H1 (cell line): ENCODE data around the gene ARHGEF38. TPM values are rescaled to one million over a fixed set of nuclear protein-coding genes. Genes with fewer than 3 reads are reported as not detected.

Source experiments
- polyA plus RNA-seq, 7 experiments: library from polyadenylated mRNA; depleted of rRNA in 3 of 7; stranded (reverse) in 5 of 7; unstranded in 2 of 7; fragments of >200 nt in 5 of 7; fragments of 200-250 nt in 2 of 7; gene quantifications; 1 replicate in 5 of 7; 2 replicates in 1 of 7; 4 replicates in 1 of 7; pipeline versions ENCODE4 v1.2.1 to v1.2.3, GENCODE V29; 2011 to 2013; ENCODE audit warnings: missing spikeins in 2 of 7, mixed read lengths in 2 of 7
- total RNA-seq: library from RNA; stranded (reverse); fragmentation: NEBNext Ultra II Directional; extraction: Animal tissue kit (Norgen Biotek cat#: 25700); gene quantifications from 2 replicates; pipeline ENCODE4 v1.2.1, GENCODE V29; 2021
- TF ChIP-seq, protein P1 (sequence below): IDR thresholded peaks from 2 replicates; pipeline ENCODE4 v1.6.1; 2011; ENCODE audit warnings: low read depth, mild to moderate bottlenecking, low read length; ENCODE audit not compliant: insufficient read depth

The ARHGEF38 gene
- total and polyA plus RNA-seq, 2 of the 8 experiments (the other 6 are each of a cell fraction or from before 2014, with no cell fraction given): not detected

DNA sequence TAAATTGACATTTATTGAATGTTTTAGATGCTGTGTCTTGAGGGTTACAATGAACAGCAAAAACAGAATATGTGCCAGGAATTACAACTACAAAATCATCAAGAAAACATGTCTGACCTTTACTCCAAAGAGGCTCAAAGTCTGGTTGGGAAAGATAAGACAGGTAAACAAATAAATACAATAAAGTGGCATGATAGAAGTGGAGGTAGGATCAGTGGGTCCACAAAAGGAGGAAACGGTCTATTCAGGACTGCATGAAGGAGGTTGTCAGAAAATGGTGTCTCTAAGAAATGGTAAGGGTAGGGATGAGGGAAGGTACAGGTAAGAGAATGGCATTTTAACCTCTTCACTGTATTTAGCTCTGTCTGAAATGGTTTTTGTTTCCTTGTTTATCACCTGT is 3.8 kb downstream of the ARHGEF38 start (continued):
- TF ChIP-seq, protein P1, sequence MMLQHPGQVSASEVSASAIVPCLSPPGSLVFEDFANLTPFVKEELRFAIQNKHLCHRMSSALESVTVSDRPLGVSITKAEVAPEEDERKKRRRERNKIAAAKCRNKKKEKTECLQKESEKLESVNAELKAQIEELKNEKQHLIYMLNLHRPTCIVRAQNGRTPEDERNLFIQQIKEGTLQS: no peak
